ENCODE results near the gene AFAP1.

AFAP1 gene

GRCh38 chr4:7908668-7909067 is 31.0 kb downstream of the AFAP1 start:
- Histone ChIP-seq H4K20me1 (peaks cover 0 to 64% (median 5%) of the 10 kb centered on the region in 11 experiments; a peak in 8 of 22 replicates), H3K9ac (no peak overlapping the region), H3K36me3 (no peaks in the 10 kb centered on the region), H3K4me2 (peak overlapping the region in 6 of 11 experiments; percentile 35 to 58 (median 50); a peak in 11 of 22 replicates), H3K27ac (no peak overlapping the region), H3K4me1 (peaks cover 18 to 51% (median 32%) of the 10 kb centered on the region in 10 experiments), H3K9me3 (replicated peaks in 1 of 11) (no peaks in the 10 kb centered on the region), H3K4me3 (no peak overlapping the region), H3K27me3 (no peaks in the 10 kb centered on the region)
- TF ChIP-seq Cebpa-rat (IDR thresholded peaks at IDR 0.05) = no peak

- H3K4me2 ChIP-seq = no peak overlapping the region
- H3K9me3 ChIP-seq (replicated peaks in 1 of 11) = no peaks in the 10 kb centered on the region
- H3K4me3 ChIP-seq = no peak overlapping the region
- no peak overlapping the region for H3K27ac ChIP-seq
- peaks cover 0 to 76% (median 5%) of the 10 kb centered on the region in 11 experiments; a peak in 9 of 22 replicates for H4K20me1 ChIP-seq
- peaks cover 18 to 56% (median 32%) of the 10 kb centered on the region in 10 experiments for H3K4me1 ChIP-seq
- no peaks in the 10 kb centered on the region for H3K36me3 ChIP-seq
- no peak for TF ChIP-seq Cebpa-rat (IDR thresholded peaks at IDR 0.05)
- no peak overlapping the region for H3K9ac ChIP-seq
- no peaks in the 10 kb centered on the region for H3K27me3 ChIP-seq
Observed at GRCh38 chr4:7907142-7907541, 32.5 kb downstream of the AFAP1 start.

- Histone ChIP-seq H3K27ac (no peak overlapping the region), H3K4me1 (peaks cover 18 to 56% (median 32%) of the 10 kb centered on the region in 10 experiments), H3K27me3 (no peaks in the 10 kb centered on the region), H3K4me2 (no peak overlapping the region), H4K20me1 (peaks cover 0 to 83% (median 9%) of the 10 kb centered on the region in 11 experiments; a peak in 9 of 22 replicates), H3K4me3 (no peak overlapping the region), H3K9me3 (replicated peaks in 1 of 11) (no peaks in the 10 kb centered on the region), H3K9ac (no peak overlapping the region), H3K36me3 (no peaks in the 10 kb centered on the region)
- TF ChIP-seq Cebpa-rat (IDR thresholded peaks at IDR 0.05) = no peak
Observed at GRCh38 chr4:7906171-7906701, 33.4 kb downstream of the AFAP1 start.

GRCh38 chr4:7904952-7905915 is 34.4 kb downstream of the AFAP1 start:
- H3K9ac ChIP-seq = no peak overlapping the region
- peaks cover 8 to 50% (median 25%) of the 10 kb centered on the region in 10 experiments; a peak in 19 of 20 replicates for H3K4me1 ChIP-seq
- H4K20me1 ChIP-seq = peaks cover 0 to 87% (median 11%) of the 10 kb centered on the region in 11 experiments; a peak in 10 of 22 replicates
- H3K36me3 ChIP-seq = no peaks in the 10 kb centered on the region
- H3K9me3 ChIP-seq (replicated peaks in 1 of 11) = no peaks in the 10 kb centered on the region
- H3K27ac ChIP-seq = no peak overlapping the region
- H3K4me3 ChIP-seq = no peak overlapping the region
- H3K27me3 ChIP-seq = no peaks in the 10 kb centered on the region
- no peak for TF ChIP-seq Cebpa-rat (IDR thresholded peaks at IDR 0.05)
- H3K4me2 ChIP-seq = no peak overlapping the region

- Histone ChIP-seq H3K27me3 (no peaks in the 10 kb centered on the region), H3K9me3 (replicated peaks in 1 of 11) (no peaks in the 10 kb centered on the region), H3K4me1 (peaks cover 0 to 38% (median 13%) of the 10 kb centered on the region in 10 experiments; a peak in 15 of 20 replicates), H3K27ac (no peak overlapping the region), H3K36me3 (no peaks in the 10 kb centered on the region), H4K20me1 (peaks cover 0 to 88% (median 11%) of the 10 kb centered on the region in 11 experiments; a peak in 9 of 22 replicates), H3K9ac (no peak overlapping the region), H3K4me3 (no peak overlapping the region), H3K4me2 (0 out of 22 replicates have a peak overlapping the region, but pooled peaks of 1 of the 11 experiments have one; percentile 6)
- no peak for TF ChIP-seq Cebpa-rat (IDR thresholded peaks at IDR 0.05)
Observed at GRCh38 chr4:7903791-7904516, 35.7 kb downstream of the AFAP1 start.

- TF ChIP-seq Cebpa-rat (IDR thresholded peaks at IDR 0.05) = no peak
- Histone ChIP-seq H3K9ac (no peak overlapping the region), H4K20me1 (peaks cover 0 to 83% (median 11%) of the 10 kb centered on the region in 11 experiments; a peak in 9 of 22 replicates), H3K36me3 (no peaks in the 10 kb centered on the region), H3K4me3 (no peak overlapping the region), H3K9me3 (replicated peaks in 1 of 11) (no peaks in the 10 kb centered on the region), H3K4me2 (0 out of 22 replicates have a peak overlapping the region, but pooled peaks of 1 of the 11 experiments have one; percentile 8), H3K4me1 (peaks cover 0 to 27% (median 7%) of the 10 kb centered on the region in 10 experiments; a peak in 13 of 20 replicates), H3K27me3 (no peaks in the 10 kb centered on the region), H3K27ac (no peak overlapping the region)
Observed at GRCh38 chr4:7902826-7903225, 36.8 kb downstream of the AFAP1 start.

GRCh38 chr4:7902101-7902553 is 37.5 kb downstream of the AFAP1 start:
- no peak overlapping the region for H3K9ac ChIP-seq
- peaks cover 0 to 27% (median 7%) of the 10 kb centered on the region in 10 experiments; a peak in 13 of 20 replicates for H3K4me1 ChIP-seq
- no peak overlapping the region for H3K27ac ChIP-seq
- H3K4me3 ChIP-seq = no peak overlapping the region
- no peaks in the 10 kb centered on the region for H3K9me3 ChIP-seq (replicated peaks in 1 of 11)
- no peaks in the 10 kb centered on the region for H3K36me3 ChIP-seq
- TF ChIP-seq Cebpa-rat (IDR thresholded peaks at IDR 0.05) = no peak
- H3K27me3 ChIP-seq = no peaks in the 10 kb centered on the region
- peak overlapping the region in 2 of 11 experiments; percentile 8 to 28; a peak in 2 of 22 replicates for H3K4me2 ChIP-seq
- H4K20me1 ChIP-seq = peaks cover 0 to 76% (median 11%) of the 10 kb centered on the region in 11 experiments; a peak in 9 of 22 replicates

GRCh38 chr4:7901311-7901885 is 38.3 kb downstream of the AFAP1 start:
- no peak for TF ChIP-seq Cebpa-rat (IDR thresholded peaks at IDR 0.05)
- Histone ChIP-seq H3K36me3 (no peaks in the 10 kb centered on the region), H3K27me3 (no peaks in the 10 kb centered on the region), H3K9ac (no peak overlapping the region), H4K20me1 (peaks cover 0 to 69% (median 11%) of the 10 kb centered on the region in 11 experiments; a peak in 9 of 22 replicates), H3K4me1 (peaks cover 0 to 27% (median 7%) of the 10 kb centered on the region in 10 experiments; a peak in 13 of 20 replicates), H3K9me3 (replicated peaks in 1 of 11) (no peaks in the 10 kb centered on the region), H3K4me3 (no peak overlapping the region), H3K4me2 (peak overlapping the region in 6 of 11 experiments; percentile 0 to 44 (median 16); a peak in 7 of 22 replicates), H3K27ac (no peak overlapping the region)

All from BLaER1 treated with 17β-estradiol and CSF1 and Interleukin-3, amounts not matched to agents 10 nM and 100 nM (cell line).